Fibroblast of upper back skin (primary cell): ENCODE measurements around the gene TBX4.
"Not testable (repeated sequence)": the region's sequence is repeated elsewhere in the genome, so short reads cannot be mapped to it uniquely, and the experiment has no call there.

ENCODE experiments used
- DNase-seq: peaks from one replicate; pipeline ENCODE4 v3.0.0-alpha.2; 2013

Gene TBX4

DNA sequence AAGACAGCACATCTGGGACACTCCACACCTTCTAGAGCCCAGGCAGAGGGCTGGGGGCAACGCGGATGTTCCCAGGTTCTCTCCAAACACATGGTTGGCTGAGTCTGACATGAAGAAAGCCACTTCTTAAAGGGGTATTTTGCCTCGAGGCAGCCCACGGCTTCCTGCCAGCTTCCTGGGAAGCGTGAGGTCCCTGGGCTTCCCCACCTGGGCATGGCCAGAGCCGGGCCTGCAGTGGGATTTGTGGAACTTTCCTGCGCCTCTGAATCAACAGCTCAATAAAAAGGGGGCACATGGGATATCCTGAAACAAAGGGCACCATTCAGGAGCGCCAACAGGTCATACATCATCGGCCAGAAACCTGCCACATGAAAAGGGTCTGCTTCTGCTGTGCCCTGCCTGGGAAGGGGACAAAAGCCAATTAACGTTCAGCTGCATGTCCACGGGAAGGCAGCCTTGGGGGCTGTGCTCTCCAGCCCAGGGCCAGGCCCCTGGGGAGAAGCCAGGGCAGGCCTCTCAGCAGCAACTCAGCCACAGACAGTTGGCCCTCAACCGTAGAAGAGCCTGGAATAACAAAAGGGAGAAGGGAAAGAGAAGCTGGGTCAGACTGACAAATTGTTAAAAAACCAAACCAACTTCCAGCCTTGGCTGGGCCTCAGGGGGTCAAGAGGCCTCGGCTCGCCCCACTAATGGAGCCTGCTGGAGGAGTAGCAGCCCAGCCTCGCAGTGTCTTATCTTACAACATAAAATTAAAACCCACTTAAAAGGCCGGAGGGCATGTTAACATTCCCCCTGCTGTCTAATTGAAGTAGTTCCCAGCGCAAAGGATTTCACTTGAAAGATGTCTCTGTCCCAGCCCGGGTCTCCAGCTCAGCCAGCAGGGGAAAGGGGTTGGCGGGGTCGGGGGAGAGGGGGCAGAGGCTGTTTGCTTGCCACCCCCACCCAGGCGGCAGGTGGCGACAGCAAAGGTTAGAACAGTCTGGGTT lies 34.2 kb downstream of the TBX4 start:
- DNase-seq = no peak

DNA sequence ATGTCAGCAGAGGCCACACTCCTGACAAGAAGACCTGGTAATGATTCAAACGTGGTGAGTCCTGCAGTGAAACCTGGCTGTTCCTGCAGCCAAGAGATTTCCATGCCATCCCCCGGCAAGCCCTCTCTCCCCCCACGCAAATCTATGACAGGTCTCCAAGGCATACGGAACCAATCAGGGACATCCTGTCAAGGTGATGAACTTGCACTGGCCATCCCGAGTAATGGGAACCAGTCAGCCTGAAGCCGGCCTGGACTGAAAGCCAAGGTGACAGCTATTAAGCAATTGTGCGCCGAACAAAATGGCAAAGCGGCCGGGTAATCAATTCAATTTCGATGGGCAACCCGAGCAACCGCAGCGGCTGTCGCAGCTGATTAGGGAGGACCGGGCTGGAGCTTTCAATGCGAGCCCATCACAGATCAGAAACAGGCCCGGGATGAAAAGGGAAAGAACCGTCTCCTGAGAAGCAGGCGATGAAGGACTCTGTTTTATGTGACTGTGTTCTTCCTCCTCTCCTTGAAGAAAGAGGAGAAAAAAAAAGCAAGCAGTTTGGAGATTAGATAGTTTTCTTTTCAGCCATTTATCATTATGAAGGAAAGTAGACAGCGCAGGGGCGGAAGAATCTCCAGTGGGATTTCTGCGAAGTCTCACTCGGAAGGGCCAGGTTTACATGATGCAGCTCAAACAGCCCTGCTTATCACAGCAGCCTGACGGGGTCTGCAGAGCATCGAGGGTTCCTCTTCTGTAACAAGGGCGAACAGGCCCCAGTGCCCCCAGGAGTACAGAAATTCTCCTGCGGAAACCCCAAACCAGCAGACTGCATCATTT lies 35.2 kb downstream of the TBX4 start:
- DNase-seq = no peak

DNA sequence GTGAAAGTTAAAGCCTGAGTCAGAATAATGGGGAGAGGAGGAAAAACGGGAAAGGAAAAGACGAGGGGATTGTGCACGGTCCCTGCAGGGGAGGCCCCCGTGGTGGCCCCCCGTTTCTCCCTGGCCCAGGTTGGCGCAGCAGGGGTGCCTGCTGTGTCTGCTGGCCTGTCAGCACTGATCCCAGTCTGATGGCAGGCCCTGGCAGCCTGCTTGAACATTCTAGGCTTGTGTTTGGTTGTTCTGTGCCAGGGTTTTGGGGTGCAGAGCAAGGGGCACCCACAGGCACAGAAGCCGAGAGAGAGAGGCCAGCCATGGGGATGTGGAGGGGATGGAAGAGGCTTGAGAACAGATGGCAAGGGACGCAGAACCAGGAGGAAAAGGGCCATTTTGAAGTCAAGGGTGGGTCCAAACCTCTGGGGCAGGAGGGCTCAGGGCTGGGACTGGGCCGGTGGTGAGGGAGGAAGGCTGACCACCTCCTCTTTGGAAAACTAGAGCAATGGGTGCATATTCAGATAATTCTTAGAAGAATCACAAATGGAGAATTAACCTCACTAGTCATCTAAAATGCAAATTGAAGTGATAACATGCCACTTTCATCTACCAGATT lies 35.9 kb downstream of the TBX4 start:
- no peak for DNase-seq

DNA sequence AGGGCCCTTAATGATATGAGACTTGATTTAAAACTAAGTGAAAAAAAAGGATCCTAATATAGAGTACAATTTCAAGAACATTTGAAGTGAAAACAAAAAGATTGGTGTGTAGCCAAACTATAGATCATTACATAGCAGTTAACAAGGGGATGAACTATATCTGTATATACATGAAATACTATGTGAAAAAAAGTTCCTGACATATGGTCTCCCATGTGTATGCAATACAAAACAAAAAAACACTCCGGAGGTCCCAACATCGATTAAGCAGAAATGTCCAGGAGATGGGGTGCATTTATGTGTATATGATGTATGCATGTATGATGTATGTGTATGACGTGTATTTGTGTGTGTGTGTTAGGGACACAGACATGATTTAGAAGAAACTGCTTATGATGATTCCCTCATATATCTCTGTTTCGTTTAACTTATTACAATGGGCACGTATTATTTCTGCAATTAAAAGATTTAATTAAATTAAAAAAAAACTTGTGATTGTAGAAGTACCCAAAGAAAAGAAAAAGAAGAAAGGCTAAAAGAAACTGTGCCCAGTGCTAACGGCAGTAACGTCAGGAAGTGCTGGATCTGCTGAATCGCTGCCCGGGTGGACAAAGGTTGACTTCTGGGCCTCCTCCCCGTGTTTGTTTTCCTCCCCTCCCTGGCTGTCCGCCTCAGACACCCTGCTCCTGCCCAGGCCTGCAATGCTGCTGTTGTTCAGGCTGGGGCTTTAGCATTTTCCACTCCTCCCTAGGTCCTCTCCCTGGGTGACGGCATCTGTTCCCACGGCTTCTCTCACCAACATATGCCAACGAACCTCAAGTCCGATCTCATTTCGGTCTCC lies 36.9 kb downstream of the TBX4 start:
- DNase-seq = no peak

DNA sequence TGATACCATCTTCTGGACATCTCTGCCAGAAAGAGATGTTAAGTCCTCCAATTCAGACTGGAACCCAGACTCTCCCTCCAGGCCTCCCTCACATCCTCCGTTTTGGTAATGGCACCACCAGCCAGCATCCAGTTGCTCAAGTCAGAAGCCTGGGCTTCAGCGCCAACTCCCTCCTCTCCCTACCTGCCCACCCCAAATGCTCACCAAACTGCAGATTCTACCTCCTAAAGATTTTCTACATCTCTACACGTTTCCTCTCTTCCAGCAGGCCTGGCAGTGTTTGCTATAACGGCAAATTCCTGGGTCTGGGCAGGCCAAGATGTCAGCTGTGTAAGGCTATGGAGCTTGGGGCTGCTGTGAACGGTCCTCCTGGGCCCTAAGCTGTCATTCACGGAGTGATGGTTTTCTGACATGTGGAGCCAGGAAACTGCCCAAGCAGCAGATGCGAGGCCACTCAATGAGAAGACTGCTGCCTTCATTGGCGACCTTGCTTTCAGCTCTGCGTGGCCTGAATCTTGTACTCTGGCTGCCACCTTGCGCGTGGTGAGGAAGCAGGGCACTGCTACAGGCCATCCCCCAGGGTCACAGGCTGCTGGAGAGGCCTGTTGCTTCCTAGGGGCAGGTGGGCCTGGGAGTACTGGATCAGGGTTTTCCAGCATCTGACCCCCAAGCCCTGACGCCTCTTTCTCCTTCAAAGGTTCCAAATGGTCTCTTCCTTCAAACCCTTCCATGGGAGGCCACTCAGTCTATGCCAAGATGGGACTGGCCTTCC lies 37.7 kb downstream of the TBX4 start:
- no peak for DNase-seq

DNA sequence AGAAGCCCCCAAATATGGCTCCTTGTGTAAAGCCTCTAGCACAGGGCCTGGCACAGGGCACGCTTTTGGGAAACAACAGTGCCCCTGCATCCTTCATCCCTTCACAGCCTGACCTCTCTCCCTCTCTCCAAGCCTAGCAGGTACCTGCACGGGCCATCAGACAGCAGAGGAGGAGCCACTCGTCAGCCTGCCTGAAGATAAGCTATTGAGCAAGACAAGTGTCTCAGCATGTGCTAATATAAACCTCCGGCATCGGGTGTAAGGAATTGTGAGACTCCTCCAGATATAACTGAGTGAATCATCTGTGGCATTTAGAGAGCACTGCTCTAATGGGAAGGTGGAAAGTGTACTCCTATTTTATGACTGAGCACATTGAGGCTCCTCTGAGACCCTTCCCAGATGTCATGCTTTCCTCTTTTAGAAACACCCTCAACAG lies 38.3 kb downstream of the TBX4 start:
- peak; percentile 41 for DNase-seq

DNA sequence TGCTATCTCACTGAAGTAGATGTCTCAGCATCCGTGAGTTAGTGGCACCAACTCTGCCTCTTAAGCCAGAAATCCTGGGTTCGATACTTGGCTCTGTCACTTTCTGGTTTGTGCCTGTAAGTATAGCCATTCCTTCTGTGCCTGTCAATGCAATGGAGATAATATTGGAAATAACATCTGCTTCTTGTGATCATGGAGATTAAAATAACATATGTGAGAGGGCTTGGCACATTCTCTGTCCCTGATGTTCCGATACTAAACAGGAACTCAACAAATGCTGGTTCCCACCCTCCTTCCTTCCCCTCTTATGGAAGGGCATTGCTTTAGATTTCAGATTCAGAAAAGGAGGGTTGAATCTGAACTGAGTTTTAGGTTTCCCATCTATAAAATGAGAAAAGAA lies 39.8 kb downstream of the TBX4 start:
- DNase-seq = no peak

DNA sequence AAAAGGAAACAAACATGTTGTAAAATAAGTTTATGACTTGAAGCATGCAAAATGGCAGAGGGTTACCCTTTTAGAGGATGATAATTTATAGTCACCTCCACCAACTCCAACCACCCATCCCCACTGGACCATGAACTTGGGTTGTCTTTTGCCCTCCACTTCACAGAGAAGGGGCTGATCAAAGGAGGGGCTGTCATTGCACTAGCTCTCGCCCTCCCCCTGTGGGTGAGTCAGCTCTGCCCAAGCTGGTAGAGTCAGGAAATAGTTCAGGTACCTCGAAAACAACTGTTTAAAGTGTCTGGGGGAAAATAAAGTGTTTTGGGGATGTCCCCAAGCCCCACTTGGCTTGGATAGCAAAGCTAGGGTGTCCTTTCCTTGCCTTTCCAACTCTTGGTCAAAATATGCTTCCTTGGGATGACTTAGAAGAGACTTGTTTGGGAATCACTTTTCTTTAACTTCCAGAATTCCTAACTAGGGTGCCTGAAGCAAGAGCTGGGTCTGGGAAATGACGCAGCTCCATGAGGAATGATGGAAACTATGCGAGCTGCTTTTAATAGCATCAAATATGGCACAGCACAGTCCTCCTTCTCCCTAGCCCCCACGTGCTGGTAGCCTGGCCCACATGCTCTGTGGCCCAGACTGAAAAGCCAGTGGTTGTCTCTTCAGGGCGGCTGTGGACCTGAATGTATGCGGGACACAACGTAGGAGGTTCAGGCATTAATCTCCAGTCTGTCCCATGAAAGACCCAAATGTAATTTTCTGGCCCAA lies 40.7 kb downstream of the TBX4 start:
- peak; percentile 53 for DNase-seq

DNA sequence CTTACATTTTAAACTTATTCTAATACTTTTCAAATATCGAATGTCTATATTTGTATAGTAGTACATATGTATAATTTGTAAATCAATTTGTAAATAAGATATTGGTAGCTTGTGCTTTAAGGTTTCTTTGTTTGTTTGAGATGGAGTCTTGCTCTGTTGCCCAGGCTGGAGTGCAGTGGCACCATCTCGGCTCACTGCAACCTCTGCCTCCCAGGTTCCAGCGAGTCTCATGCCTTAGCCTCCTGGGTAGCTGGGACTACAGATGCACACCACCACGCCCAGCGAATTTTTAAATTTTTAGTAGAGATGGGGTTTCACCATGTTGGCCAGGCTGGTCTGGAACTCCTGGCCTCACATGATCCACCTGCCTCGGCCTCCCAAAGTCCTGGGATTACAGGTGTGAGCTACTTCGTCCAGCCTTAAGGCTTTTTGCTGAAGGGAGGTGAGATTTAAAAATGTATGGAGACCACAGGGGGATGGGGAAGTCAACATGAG lies 41.7 kb downstream of the TBX4 start:
- not testable (repeated sequence) for DNase-seq

DNA sequence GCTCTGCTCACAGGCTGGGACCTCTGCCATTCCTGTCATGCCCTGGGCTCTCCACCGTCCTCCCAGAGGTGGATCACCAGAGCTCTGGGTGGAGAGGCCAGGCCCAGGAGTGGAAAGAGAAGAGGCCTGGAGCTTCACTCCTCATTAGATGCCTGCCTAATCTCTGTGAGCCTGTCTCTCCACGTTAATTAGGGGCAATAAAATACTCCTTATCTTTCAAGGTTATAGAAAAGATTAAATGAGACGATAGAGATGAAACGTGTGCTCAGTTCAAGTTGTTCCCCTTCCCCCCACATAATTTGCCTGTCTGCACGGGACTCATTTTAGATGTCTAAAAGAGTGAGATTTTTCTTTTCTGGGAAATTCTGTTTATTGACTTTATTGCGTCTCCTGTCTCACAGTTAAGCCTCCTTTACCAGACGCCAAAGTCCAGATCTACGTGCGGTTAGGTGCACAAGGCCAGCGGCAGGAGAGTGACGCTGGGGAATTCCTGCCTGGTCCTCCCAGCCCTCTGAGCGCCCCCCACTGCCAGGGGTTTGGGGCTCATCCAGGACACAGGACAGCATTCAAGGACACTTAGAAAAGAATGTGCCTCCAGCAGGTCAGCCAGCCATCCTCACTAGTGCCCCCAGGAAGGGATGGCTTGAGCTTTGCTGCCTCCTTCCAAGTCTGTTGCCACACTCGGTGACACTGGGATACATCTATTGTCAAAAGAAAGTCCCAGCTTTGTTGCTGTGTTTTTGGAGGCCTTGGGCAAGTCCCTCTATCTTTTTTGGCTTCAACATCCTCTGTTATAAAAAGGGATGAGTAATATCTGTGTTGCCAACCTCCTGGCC lies 42.3 kb downstream of the TBX4 start:
- DNase-seq = no peak

DNA sequence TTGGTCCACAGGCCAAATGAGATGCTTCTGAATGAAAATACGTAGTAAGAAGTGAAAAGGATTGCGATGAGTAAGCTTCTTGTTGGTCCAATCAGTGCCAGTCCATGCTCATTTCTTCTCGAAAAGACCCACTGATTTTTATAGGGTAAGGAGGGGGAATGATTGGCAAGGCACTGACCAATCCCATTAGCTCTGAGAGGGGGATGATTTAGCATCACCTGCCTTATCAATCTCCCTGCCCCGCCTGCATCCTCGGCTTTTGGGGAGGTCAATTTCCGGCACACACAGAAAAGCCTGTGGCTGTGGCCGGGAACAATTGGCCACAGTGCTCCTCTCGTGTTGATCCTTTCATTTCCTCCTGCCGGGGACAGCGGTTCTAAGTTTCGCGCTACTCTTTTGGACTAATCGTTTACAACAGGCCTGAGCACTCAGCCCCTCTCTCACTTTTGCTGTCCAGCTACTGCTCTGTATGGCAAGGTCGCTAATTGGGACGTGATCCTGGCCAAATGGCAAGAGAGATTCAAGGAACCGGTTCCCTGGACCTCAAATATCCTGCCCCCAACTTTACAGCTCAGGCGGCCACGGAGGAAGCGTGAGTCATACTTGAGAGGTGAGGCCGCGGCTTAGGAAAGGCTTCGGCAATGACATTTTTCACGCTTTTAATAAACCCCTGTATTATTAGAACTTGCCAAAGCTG lies 43.1 kb downstream of the TBX4 start:
- DNase-seq = no peak

DNA sequence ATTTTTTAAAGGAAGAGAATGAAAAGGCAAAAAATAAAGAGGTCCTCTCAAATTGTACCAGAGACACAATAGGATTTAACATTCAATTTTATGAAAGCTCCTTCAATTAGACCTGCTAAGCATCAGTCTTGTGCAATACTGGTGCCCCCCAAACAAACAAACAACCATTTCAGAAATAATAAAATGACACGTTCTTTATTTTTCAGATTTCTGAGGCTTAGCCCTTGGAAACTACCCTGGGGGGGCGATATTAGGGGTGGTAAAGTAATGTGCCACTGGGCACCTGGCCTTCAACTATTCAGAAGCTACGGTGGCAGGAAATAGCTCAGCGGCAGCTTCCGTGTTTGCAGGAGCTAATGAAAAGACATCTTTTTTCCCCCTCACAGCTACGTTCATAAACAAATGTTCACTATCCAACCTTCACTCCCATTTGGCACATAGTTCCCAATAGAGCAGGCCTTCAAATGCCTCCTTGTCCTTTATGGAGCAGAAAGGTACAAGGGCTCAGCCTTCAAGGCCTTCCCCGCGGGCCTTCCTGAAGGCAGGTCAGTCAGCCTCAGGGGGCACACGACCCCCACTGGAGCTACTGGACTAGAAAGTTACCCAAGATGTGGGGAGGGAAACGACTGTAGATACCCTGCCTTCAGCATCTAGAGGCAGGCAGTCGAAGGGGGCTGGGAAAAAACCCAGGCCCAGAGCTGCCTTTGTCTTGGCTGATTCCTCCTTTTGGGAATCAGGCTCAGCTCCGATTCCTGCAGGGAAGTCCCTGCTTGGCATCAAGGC lies 44.1 kb downstream of the TBX4 start:
- no peak for DNase-seq

DNA sequence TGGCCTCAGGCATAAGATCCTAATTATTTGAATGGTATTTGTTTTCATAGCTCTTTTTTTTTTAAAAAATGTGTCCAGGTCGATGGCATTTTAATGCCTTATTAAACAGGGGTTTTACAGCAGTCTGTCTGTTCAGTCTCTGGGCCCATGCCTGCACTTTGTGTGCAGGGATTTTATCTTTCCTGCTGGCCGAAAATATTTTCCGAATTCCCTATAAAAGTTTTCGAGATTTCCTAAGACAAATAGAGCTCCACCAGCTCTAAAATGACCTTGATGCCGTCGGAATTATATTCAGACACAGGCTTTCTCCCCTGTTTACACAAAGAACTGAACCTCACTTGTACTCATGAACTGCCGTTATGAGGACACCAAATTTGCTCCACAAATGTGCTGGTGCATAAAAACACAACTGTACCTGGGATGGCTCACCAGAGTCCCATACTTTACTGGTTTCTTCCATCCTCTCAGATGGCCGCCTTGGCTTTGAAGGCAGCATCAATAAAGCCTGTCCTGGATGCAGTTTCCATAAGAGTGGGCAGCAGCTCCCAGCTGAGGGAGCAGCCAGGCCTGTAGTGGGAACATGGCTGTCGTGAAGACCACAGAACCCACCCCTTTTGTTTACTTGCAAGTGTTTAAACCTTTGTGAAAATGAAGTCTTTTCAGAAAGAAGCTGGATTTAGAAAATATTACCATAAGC lies 44.9 kb downstream of the TBX4 start:
- no peak for DNase-seq

DNA sequence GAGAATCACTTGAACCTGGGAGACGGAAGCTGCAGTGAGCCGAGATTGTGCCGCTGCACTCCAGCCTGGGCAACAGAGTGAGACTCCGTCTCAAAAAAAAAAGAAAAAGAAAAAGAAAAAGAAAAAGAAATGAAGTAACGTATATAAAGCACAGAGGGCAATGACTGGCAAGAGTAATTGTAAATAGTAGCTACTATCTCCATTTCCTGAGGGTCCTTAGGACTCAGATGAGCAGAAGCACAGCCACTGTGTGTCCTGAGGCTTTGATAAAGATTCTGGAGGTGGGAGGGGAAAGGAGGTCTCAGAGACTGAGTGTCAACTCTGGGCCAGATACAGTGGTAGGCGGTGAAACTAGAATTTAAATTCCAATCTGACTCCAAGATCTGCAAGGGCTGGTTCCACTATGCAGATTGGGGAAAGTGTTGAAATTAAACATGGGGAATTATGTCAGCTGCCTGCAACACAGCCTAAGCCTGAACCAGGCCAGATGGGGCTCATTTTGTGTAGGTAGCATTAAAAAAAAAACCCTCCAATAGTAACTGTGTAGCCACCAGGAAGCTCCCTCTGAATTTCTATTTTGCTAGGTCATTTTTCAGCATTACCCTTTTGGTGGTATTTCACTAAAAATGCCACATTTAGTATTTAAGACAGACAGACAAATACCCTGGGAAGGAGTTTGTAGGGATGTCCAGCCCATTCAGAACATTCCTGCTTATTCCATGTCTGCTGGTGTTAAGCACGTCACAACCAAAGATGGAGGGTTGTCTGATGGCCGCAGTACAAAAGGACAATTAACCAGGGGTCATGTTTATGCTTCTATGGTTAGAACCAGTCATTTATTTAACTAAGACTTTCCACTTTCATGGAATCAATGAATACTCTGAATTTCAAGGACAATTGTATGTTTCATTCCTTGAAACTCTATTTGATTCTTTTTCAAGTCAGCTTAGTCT lies 46.1 kb downstream of the TBX4 start:
- DNase-seq = no peak

DNA sequence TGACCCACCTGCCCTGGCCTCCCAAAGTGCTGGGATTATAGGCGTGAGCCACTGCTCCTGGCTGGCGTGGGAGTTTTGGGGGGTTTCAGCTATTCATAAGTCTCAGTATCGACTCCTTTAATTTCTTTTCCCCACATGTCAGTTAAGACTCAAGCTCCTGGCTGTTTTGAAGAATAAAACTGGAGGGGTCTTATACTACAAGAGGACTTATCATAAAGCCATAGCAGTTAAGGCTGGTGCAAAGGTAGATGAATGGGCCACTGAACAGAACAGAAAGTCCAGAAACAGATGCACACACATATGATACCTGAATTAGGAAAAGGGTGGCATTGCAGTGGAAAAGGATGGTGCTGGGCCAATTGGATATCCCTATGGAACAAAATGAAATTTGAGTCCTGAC lies 47.4 kb downstream of the TBX4 start:
- no peak for DNase-seq

DNA sequence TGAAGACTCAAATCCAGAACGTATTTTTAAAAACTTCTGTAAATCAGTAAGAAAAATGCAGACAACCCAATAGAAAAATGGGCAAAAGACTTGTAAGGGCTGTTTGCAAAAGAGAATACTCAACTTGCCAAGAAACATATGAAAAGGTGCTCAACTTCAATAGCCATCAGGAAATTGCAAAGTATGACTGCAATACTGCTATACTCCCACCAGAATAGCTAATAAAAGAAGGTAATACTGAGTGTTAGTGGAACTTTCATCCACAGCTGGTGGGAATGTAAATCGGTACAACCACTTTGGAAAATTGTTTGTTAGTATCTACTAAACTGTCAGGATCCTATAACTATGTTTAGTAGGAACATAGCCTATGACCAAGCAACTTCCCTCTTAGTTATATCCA lies 48.1 kb downstream of the TBX4 start:
- no peak for DNase-seq
